HG02973 (cell line): ENCODE measurements around the gene DGKI.

ENCODE experiments used
- ATAC-seq: cut with Tn5 transposase; IDR thresholded peaks from one replicate; pipeline ENCODE4 v1.9.1; 2021; ENCODE audit warnings: moderate library complexity; ENCODE audit not compliant: unreplicated experiment

DGKI gene

GRCh38 chr7:137564677-137565076 lies 282.1 kb downstream of the DGKI start:
- ATAC-seq = no peak

DNA sequence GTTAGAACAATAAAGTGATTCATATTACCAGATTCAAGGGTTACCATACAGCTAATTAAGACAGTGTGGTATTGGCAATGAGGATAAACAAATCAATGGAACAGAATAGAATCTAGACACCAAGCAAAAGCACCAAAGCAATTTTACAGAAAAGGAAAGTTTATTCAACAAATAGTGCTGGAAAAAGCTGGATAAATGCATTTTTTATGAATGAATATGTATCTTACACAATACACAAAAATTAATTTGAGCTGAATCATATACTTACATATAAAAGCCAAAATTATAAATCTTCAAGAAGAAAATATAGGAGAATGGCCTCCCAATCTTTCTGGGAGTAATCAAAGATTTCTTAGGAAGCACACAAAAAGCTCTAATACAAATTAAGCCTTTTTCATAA lies 282.8 kb downstream of the DGKI start:
- ATAC-seq = no peak

GRCh38 chr7:137547485-137547884 lies 299.3 kb downstream of the DGKI start:
- ATAC-seq = no peak

GRCh38 chr7:137546671-137547070 lies 300.1 kb downstream of the DGKI start:
- ATAC-seq = no peak

DNA sequence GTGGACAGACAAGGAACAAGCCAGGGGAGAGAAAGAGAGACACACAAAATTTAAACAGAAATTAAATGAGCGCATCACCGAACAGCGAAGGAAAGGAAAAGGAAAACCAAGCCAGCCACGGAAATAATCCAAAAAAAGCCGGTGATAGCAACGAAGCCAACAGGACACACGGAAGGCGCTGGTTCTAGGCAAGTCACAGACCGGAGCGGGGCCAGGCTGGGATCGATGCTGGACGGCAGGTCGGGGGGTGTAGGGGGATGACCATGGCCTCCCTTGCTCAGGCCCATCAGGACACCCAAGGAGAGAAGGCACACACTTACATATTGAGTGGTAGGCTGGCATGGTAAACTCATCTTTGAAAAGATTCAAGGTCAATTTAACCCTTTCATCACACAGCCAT lies 300.8 kb downstream of the DGKI start:
- ATAC-seq = no peak

DNA sequence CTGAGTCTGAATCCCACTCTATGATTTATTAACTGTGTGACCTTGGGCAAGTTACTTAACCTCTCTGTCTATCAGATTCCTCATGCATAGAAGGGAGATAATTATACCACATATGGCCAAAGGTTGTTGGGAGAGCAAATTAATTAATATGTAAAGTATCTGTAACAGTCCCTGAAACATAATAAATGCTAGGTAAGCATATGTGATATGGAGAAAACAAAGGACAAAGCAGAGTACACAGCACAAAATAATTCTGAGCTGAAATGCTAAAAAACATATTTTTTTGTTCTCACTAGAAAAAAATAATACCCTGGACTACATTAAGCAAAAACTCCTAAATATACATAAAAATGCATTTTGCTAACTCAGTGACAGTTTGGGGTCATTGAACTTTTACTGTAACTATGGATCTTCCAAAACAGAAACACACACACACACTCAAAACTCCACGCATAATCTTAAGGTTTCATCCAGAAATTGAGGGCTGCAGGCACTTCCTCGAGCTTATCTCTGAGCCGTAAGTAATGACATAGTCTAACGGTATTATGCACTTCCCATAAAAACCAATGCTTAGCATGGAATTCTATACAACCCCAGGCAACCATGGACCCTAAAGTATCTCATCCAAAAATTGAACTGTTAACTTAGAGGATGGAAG lies 301.6 kb downstream of the DGKI start:
- ATAC-seq = no peak

- no peak for ATAC-seq
These were observed 302.2 kb downstream of the DGKI start for GRCh38 chr7:137544453-137545058.

DNA sequence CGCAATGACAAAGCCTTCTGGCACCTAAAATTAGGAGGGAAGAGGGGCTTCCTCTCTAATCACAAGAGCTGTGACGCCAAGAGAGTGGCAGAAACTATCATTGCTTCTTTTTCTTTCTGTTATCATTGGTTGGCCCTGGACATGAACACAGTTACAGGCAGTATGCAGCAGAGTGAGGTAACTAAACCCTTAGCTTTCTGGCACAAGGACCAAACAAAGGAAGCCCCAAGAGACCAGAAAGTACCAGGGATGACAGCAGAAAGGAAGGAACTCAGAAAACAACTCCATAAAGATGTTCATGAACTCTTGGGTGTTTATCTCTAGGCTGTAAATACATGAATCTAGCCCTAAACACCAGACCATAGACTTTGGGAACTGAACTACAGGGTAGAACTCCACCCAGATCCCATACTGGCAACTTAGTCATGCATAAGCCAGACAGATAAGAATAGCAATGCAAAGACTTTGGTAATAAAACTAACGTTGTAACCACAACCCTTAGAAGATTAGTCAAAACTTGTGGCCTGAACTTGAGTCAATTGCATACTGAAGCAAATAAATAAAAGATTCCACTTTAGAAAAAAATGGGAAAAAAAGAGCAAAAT lies 307.6 kb downstream of the DGKI start:
- ATAC-seq = no peak

- ATAC-seq = no peak
These were observed 308.4 kb downstream of the DGKI start for GRCh38 chr7:137538361-137538762.

- ATAC-seq = no peak
These were observed 311.2 kb downstream of the DGKI start for GRCh38 chr7:137535579-137535978.

DNA sequence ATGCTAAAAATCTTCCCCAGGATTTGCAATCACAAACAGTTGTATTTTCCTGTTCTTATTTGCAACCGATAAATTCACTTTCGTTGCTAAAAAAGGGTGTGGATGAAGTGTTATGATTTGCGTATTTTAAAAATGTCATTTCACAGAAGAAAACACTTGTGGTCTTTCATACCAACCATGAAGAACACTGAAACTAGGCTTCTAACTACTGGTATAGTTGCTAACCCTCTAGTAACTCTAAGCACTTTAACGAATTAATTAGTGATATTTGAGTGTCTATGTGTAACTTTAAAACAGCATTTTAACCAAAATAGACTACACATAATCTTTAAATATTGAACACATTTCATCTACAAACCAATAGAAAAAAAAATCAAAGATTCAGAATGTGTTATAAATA lies 315.1 kb downstream of the DGKI start:
- no peak for ATAC-seq

DNA sequence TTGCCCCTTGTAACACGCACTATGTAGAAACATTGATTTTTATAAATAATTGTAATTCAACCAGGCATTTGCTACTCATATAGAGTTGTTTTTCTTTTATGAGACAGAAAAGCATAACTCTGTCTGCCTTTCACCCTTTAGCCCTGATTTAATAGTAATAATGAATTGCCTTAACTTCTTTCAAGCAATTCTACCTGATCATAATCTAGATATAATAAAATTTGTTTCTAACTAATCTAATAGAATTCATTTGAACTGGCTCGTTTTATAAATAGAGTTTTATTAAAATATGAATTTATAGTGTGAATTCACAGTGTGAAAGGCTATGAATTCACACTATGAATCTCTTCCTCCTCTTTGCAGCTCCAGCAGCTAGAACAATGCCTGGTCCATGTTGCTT lies 319.1 kb downstream of the DGKI start:
- ATAC-seq = no peak

- ATAC-seq = no peak
These were observed 323.6 kb downstream of the DGKI start for GRCh38 chr7:137523171-137523570.

DNA sequence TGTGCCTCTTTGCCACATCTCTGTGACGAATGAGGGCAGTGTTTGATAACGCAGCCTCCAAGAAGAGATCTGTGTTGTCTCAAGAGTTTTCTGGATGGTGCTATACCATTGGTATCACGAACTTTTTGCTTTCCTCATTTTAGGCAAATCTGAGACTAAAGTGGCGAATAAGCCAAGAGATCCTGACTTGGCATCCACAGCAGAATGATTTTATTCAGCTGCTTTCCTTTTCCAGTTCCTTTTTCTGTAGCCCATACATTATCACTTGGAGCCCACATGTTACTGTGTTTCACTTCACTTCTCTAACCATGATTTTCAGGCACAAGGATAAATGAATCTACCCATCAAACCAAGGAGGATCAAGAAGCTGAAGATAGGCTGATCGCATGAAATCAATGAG lies 325.3 kb downstream of the DGKI start:
- ATAC-seq = no peak

GRCh38 chr7:137519947-137520346 lies 326.8 kb downstream of the DGKI start:
- no peak for ATAC-seq

GRCh38 chr7:137519181-137519691 lies 327.5 kb downstream of the DGKI start:
- no peak for ATAC-seq

DNA sequence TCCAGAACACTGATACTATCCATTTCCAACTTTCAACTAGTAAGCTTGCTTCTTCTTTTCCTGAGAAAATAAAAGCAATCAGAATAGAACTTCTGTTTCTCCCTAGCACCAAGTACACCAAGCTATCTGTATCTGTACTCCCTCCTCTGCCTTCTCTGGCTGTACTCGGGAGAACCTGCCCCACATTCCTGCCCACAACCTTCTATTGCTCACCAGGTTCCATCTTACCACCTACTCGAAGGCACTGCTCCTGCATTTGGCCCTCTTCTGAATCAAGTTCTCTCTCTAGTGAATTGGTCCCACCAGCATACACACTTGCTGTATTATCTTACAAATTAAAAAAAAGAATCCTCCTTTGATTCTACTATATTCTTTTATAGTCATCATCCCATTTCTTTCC lies 333.7 kb downstream of the DGKI start:
- ATAC-seq = no peak

DNA sequence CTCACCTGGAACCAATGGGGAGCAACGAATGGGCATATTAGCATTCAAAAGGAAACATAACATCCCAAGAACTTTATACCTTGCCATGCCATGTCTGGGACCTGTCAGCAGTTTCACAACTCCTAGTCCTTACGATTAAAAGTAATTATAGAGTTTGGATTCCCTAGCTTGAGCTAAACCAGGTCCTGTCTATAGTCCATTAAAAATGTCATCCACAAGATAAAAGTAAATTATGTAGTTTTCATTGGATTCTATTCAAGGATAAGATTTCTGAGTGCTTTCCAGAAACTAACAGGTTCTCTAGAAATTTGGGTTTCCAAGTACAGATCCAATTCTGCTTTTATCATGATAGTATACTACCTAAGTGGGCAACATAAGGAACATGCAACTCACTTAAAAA lies 339.7 kb downstream of the DGKI start:
- no peak for ATAC-seq

DNA sequence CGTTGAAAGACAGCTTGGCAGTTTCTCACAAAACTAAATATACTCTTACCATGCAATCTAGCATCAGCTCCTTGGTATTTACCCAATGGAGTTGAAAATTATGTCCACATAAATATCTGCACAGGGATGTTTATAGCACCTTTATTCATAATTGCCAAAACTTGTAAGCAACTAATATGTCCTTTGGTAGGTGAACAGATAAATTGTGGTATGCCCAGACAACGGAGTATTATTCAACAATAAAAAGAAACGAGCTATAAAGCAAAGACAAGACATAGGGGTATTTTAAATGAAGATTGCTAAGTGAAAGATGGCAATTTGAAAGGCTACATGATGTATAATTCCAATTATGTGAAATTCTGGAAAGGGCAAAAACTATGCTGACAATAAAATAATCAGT lies 340.7 kb downstream of the DGKI start:
- ATAC-seq = no peak

DNA sequence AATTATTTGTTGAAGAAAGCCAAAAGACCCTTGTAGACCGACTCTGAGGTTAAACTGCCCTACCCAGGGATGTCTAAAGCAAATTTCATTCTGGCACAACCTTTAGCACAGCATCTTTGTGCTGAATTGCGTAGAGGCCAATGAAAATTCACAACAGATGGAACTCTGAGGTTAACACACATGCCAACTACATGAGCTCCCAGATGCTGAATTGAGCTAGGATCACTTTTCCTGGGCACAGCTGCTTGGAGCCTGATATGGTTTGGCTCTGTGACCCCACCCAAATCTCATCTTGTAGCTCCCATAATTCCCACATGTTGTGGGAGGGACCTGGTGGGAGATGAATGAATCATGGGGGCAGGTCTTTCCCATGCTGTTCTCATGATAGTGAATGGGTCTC lies 345.2 kb downstream of the DGKI start:
- ATAC-seq = no peak

- ATAC-seq = no peak
These were observed 353.9 kb downstream of the DGKI start for GRCh38 chr7:137492889-137493288.

- no peak for ATAC-seq
These were observed 356.9 kb downstream of the DGKI start for GRCh38 chr7:137489880-137490279.
